ENCODE data around the gene PTGES3. TPM values are rescaled to one million over a fixed set of nuclear protein-coding genes. Genes with fewer than 3 reads are reported as not detected.
A peak's percentile ranks its signal among the peaks of the same experiment; 100 is the strongest.
"Not testable (repeated sequence)": the region's sequence is repeated elsewhere in the genome, so short reads cannot be mapped to it uniquely, and the experiment has no call there.

PTGES3 gene
- 121 TPM for total RNA-seq
- long read RNA-seq, transcript PTGES3-201 (8 exons, 1,920 nt): major isoform, 222 of 236 reads
- long read RNA-seq, partial matches to known transcripts: 1 of 236 reads
- long read RNA-seq, other reads (novel, unspliced or antisense): 11 of 236 reads

- intact Hi-C loops (cut with DNase I): loop anchor here (1.0 to 2.0 kb wide), 2 partner anchors 37 to 51 kb away; partner anchors contain the start of gene NACA
- DNase-seq (ENCODE audit: low spot score): peak; percentile 97
Observed at GRCh38 chr12:56688129-56688845, at the start of gene PTGES3. TSS of gene PTGES3 (minus strand) at chr12:56688284. CDS start at chr12:56687999, 285 bp downstream.

- intact Hi-C loops (cut with DNase I): no loop called here
- no peak for DNase-seq (ENCODE audit: low spot score)
Observed at GRCh38 chr12:56728139-56728861, 40.2 kb upstream of the PTGES3 start.

GRCh38 chr12:56726196-56726675 lies 38.2 kb upstream of the PTGES3 start:
- intact Hi-C loops (cut with DNase I); DNase-seq (ENCODE audit: low spot score): not testable (repeated sequence)

GRCh38 chr12:56725723-56726102 lies 37.6 kb upstream of the PTGES3 start:
- intact Hi-C loops (cut with DNase I): loop anchor here (1.0 to 2.0 kb wide), 2 partner anchors 37 to 89 kb away; partner anchors contain the start of gene PTGES3
- no peak for DNase-seq (ENCODE audit: low spot score)

- intact Hi-C loops (cut with DNase I): loop anchor here (1.0 to 2.0 kb wide), 2 partner anchors 37 to 88 kb away; partner anchors contain the start of gene PTGES3
- peak; percentile 100 for DNase-seq (ENCODE audit: low spot score)
Observed at GRCh38 chr12:56724972-56725722, 37.1 kb upstream of the PTGES3 start, which contains the start of gene NACA. TSS of gene NACA (minus strand) at chr12:56725299. CDS start at chr12:56724521, 778 bp downstream.

GRCh38 chr12:56724701-56724971 lies 36.6 kb upstream of the PTGES3 start:
- intact Hi-C loops (cut with DNase I): loop anchor here (2.0 kb wide), 1 partner anchor 88 kb away; no protein-coding TSS in a partner anchor
- DNase-seq (ENCODE audit: low spot score): no peak

- intact Hi-C loops (cut with DNase I): loop anchor here (2.0 kb wide), 1 partner anchor 87 kb away; no protein-coding TSS in a partner anchor
Observed at GRCh38 chr12:56723889-56724700, 36.0 kb upstream of the PTGES3 start.

GRCh38 chr12:56723352-56723751 lies 35.3 kb upstream of the PTGES3 start:
- DNase-seq (ENCODE audit: low spot score): no peak
- intact Hi-C loops (cut with DNase I): no loop called here

More at GRCh38 chr12:56723889-56724700, 36.0 kb upstream of the PTGES3 start:
- peak; percentile 78 for DNase-seq (ENCODE audit: low spot score)

- intact Hi-C loops (cut with DNase I): no loop called here
- DNase-seq (ENCODE audit: low spot score): no peak
Observed at GRCh38 chr12:56722832-56723231, 34.7 kb upstream of the PTGES3 start.

- intact Hi-C loops (cut with DNase I): no loop called here
- DNase-seq (ENCODE audit: low spot score): no peak
Observed at GRCh38 chr12:56721721-56722120, 33.6 kb upstream of the PTGES3 start.

- intact Hi-C loops (cut with DNase I): no loop called here
- DNase-seq (ENCODE audit: low spot score): no peak
Observed at GRCh38 chr12:56721216-56721615, 33.1 kb upstream of the PTGES3 start.

GRCh38 chr12:56720731-56721151 lies 32.7 kb upstream of the PTGES3 start:
- intact Hi-C loops (cut with DNase I): no loop called here

GRCh38 chr12:56719056-56719455 lies 31.0 kb upstream of the PTGES3 start:
- no peak for DNase-seq (ENCODE audit: low spot score)
- intact Hi-C loops (cut with DNase I): no loop called here

More at GRCh38 chr12:56720731-56721151, 32.7 kb upstream of the PTGES3 start:
- DNase-seq (ENCODE audit: low spot score): no peak

- intact Hi-C loops (cut with DNase I): no loop called here
- DNase-seq (ENCODE audit: low spot score): no peak
Observed at GRCh38 chr12:56718636-56719035, 30.6 kb upstream of the PTGES3 start.

GRCh38 chr12:56718149-56718548 lies 30.1 kb upstream of the PTGES3 start:
- no peak for DNase-seq (ENCODE audit: low spot score)
- intact Hi-C loops (cut with DNase I): no loop called here

- intact Hi-C loops (cut with DNase I): no loop called here
- DNase-seq (ENCODE audit: low spot score): no peak
Observed at GRCh38 chr12:56716933-56717880, 29.1 kb upstream of the PTGES3 start.

- intact Hi-C loops (cut with DNase I): no loop called here
- DNase-seq (ENCODE audit: low spot score): no peak
Observed at GRCh38 chr12:56716458-56716857, 28.4 kb upstream of the PTGES3 start.

- intact Hi-C loops (cut with DNase I): no loop called here
- no peak for DNase-seq (ENCODE audit: low spot score)
Observed at GRCh38 chr12:56715798-56716197, 27.7 kb upstream of the PTGES3 start.
